Cortex of kidney (tissue), 1 donor: ENCODE measurements around the gene STK4.

ENCODE experiments used
- DNase-seq: peaks from one replicate; lab custom pipeline; 2025; lab: John Stamatoyannopoulos, UW

The STK4 gene

DNA sequence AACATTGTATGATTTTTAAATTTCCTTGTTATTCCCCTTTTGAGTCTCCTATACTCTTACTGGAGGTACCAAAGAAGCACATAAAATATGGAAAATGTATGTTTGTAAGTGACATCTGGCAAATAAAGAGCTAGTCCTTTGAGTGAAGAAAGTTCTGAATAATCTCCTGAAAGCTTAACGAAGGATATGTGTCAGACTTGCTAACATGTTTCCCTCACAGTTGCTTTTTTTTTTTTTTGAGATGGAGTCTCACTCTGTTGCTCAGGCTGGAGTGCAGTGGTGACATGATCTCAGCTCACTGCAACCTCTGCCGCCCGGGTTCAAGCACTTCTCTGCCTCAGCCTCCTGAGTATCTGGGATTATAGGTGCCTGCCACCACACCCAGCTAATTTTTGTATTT, 63.6 kb downstream of the STK4 start:
- DNase-seq: no peak

DNA sequence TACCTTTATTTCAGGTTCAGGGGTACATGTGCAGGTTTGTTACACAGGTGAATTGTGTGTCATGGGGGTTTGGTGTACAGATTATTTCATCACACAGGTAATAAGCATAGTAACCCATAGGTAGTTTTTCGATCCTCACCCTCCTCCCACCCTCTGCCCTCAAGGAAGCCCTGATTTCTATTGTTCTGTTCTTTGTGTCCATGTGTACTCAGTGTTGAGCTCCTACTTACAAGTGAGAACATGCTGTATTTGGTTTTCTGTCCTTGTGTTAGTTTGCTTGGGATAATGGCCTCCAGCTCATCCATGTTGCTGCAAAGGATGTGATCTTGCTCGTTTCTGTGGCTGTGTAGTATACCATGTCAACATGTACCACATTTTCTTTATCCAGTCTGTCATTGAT, 66.0 kb downstream of the STK4 start:
- no peak for DNase-seq

DNA sequence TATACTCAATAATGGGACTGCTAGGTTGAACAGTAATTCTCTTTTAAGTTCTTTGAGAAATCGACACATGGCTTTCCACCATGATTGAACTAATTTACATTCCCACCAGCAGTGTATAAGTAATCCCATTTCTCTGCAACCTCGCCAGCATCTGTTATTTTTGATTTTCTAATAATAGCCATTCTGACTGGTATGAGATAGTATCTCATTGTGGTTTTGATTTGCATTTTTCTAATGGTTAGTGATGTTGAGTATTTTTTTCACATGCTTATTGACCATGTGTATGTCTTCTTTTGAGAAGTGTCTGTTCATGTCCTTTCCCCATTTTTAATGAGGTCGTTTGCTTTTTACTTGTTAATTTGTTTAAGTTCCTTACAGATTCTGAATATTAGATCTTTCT, 66.5 kb downstream of the STK4 start:
- no peak for DNase-seq

DNA sequence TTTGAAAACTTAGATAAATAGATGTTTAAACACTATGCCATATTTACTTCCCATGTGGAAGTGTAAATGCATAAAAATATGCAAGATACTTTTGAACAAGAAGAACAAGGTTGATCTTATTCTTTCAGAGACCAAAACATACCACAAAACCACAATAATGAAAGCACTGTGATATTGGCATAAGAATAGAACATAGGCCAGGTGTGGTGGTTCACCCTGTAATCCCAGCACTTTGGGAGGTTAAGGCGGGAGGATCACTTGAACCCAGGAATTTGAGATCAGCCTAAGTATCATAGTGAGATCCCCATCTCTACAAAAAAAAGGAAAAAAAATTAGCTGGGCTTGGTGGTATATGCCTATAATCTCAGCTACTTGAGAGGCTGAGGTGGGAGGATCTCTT, 68.1 kb downstream of the STK4 start:
- DNase-seq: no peak

DNA sequence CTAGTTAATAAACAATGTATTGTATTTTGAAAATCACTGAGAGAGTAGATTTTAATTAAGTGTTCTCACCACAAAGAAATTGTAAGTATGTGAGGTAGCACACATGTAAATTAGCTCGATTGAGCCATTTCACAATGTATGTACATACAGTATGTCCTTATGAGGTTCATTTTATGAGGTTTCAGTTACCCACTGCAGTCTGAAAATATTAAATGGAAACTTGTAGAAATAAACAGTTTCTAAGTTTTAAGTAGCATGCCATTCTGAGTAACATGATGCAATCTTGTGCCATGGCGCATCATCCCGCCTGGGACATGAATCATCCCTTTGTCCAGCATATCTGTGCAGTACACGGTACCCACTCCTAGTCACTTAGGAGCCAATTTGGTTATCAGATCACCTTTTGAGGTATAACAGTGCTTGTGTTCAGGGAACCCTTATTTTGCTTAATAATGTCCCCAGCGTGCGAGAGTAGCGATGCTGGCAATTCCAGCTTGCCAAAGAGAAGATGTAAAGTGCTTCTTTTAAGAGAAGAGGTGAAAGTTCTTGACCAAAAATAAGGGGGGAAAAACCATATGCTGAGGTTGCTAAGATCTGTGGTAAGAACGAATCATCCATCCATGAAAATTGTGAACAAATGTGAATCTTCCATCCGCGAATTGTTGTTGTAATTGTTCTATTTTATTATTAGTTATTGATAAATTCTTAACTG, 69.9 kb downstream of the STK4 start:
- DNase-seq: no peak

DNA sequence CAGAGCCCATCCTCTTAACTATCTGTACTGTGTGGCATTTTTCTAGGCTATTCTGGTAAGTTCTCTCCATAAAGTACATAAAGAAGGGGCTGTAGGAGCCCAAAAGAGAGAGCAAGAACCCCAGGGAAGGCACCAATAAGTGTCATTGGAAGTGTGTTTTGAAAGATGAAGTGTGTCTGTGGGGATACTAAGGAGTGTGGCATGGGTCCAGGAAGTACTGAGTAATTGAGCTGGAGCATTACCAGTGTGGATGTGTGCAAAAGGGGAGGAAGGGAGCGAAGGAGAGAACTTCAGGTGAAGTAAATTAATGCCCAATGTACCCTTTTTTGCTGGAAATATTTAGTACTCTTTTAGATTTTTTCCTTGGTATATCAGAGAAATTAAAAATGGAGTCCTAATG, 70.7 kb downstream of the STK4 start:
- no peak for DNase-seq

DNA sequence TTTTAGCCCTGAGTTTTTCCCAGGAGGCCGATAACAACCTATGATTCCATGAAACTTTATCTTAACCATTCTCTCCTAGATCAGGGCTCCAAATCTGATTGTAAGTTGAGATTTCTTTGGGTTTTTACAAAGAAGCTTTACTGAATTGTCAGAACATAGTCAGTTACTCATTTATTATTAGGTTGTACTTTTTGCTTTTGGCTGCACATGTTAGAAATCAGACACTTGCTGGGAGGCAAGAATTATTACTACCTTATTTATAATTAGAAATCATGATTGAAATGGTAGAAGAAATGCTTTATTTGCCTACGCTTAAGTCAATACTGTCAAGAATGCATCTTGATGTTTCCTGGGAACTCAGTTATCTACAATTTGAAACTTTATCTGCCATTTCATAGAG, 71.3 kb downstream of the STK4 start:
- no peak for DNase-seq

DNA sequence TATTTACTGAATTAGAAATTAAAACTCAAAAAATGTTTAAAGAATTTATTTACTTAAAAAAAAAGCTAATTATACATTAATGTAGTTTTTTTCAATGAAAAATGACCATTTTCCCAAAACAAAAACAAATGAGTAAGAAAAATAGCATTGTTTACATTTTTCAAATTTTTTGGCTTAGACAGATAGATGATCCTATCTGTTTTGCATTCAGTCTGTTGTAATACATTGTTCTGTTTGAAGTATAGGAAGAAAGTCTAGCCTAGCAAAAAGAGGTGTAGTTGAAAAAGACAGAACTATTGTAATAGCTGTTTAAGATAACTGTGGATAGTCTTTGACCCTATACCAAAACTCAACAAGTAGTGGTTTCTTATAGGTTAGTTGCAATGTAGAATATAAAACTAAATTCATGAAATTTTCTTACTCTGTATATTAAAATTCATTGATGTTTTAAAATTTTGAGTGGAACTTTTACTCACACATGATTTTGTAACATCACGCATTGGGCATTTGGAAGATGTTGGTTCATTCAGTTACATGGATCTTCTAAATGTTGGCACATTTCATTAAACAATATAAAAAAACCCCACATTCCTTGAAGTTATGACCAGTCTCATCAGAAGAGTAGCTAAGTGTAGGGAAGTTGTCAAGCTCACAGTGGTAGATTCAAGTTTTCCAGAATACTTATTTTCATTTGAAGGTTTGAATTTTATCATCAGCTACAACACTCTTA, 72.6 kb downstream of the STK4 start:
- DNase-seq: no peak

DNA sequence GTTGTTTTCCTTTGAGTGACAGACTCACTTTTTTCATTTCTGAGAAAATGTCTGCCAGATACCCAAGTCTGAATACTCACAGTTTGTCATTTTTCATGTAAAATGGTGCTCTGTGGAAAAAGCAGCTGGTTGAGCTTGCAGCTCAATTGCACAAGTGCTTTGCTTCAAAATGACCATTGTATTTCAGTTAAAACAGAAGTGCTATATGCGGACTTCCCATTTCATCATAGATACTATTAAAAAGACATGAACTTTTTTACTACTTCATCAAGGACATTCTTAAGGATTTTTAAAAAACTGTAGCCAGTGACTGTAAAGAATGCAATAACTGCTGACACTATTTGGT, 73.1 kb downstream of the STK4 start:
- DNase-seq: no peak

DNA sequence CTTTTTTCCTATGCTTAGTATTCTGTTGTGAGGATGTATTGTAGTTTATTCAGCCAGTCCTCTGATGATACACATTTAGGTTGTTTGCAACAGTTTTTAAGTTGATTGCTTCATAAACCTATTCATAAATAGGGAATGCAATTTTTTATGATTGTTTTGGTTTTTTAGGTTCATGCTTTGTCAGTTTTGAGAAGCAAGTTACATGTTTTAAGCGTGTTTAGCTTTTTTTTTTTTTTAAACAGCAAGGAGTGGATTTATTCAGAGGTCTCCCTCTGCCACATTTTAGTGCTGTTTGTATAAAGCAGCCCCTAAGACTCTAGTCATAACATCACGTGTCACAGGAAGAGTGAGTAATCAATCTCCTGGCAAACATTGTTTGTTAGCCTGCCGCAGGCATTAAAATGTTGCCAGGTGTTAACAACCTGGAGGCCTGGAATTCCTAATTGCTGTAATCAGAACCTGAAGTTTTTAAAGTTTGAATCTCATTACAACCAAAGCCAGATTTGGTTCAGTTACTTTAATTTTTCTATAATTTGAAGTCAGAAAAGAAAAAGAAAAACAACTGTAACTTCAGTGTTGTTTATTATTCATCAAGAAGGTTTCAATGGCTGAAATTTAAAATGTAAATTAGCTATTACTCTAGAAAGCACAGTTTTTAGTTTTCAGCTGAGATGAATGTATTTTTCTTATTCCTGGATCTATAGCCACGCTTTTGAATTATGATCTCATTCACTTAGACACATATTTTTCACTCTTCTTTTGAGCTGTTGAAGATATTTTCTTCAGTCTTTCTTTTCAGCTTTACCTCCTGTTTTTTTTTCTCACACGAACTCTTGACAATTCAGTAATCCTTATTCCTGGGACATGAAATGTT, 75.4 kb downstream of the STK4 start:
- DNase-seq: no peak

DNA sequence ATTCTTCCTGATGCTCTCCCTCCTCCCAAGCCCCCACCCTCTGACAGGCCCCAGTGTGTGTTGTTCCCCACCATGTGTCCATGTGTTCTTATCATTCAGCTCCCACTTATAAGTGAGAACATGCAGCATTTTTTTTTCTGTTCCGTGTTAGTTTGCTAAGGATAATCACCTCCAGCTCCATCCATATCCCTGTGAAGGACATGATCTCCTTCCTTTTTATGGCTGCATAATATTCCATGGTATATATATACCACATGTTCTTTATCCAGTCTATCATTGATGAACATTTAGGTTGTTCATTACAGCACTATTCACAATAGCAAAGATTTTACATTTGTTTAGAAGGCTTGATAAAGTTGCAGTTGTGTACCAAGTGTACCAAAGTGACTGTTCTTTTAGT, 76.7 kb downstream of the STK4 start:
- DNase-seq: no peak

DNA sequence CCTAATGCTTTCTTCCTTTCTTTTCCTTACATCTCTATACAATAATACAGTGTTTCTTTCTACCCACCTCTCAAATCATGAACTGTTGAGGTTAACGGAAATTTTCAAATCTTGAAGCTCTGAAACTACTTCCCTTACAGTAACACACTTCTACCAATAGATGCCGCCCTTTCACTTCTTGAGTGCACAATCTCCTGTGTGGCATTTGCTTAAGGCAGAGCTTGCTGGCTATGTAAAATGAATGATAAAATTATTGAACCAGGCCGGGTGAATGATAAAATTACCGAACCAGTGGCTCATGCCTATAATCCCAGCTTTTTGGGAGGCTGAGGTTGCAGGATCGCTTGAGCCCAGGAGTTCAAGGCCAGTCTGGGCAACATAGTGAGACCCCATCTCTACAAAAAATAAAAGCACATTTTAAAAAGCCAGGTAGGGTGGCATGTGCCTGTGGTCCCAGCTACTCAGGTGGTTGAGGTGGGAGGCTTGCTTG, 77.8 kb downstream of the STK4 start:
- no peak for DNase-seq

DNA sequence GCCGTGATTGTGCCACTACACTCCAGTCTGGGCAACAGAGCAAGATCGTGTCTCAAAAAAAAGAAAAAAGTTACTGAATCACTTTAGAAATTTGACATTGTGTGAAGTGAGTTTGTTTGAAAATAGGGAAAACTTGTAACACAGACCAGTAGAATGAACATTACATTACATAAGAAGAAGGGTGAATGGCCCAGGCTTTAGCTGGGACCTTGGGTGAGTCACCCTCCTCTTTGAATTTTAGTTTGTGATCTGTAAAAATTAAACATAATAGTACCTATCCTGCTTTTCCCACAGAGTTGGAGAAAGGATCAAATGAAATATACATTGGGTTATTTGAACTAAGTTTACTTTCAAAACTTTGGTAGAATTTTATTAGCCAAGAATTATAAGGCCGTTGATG, 78.3 kb downstream of the STK4 start:
- DNase-seq: no peak

DNA sequence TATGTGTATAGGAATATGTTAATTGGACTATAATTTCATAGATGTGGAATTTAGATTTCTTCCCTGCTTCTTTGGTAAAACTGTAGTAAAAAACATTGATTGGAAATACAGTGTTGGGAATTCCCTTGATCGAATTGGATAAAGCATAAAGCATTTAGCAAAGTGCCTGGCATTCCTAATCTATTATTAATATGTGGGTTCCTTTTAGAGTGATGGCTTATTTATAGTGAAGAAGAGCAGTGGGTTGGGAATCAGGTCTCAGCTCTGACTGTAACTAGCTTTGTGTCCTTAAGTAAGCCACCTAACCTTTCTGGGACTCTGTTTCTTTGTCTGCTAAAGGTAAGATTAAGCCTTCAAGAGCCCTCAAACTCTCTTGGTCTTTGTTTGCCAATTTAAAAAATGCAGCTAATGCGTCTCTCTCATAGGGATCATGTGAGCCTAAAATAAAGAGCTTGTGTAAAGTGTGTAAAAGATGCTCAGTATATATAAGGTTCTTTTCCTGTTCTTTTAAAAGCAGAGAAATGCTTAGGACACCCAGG, 81.3 kb downstream of the STK4 start:
- no peak for DNase-seq

DNA sequence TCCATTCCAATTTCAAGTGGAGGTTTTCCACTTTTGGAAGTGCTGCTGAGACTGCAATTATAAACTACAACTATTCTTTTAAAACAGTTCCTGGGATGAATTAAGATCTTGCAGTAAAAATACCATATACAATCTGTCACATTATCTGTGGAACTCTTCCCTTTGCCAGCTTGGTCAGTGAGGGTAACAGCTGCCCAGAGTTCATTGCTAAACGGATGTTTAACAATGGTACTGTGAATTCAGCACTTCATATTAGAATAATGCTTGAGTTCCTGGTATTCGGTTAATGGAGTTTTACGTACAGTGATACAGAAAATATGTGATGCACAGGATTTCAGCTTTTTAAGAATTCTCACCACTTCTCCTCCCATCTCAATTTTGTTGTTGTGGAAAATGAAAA, 83.1 kb downstream of the STK4 start:
- no peak for DNase-seq

DNA sequence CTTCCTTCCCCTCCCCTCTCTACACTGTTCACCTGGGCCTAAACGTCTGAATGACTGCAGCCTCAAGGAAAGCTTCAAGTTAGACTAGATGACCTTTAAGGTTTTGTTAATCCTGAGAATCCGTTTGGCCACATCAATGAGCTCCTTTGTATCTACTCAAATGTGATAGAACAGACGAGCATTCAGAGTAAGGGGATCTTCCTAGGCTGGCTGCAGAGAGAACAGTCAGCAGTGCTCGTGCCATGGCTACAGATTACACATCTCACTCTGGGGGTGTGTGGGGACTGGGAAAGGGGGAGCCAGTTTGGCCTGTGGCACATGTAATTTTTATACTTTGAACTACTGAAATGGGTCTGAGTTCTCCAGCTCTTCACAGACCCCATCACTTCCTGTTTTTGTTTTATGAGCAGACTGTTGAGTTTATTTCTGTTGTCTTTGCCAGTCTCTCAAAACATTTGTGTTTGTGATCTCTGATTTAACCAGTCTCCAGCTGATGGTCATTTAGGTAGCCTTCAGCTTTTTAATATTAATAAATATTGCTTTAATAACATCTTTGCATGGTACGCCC, 83.7 kb downstream of the STK4 start:
- no peak for DNase-seq

DNA sequence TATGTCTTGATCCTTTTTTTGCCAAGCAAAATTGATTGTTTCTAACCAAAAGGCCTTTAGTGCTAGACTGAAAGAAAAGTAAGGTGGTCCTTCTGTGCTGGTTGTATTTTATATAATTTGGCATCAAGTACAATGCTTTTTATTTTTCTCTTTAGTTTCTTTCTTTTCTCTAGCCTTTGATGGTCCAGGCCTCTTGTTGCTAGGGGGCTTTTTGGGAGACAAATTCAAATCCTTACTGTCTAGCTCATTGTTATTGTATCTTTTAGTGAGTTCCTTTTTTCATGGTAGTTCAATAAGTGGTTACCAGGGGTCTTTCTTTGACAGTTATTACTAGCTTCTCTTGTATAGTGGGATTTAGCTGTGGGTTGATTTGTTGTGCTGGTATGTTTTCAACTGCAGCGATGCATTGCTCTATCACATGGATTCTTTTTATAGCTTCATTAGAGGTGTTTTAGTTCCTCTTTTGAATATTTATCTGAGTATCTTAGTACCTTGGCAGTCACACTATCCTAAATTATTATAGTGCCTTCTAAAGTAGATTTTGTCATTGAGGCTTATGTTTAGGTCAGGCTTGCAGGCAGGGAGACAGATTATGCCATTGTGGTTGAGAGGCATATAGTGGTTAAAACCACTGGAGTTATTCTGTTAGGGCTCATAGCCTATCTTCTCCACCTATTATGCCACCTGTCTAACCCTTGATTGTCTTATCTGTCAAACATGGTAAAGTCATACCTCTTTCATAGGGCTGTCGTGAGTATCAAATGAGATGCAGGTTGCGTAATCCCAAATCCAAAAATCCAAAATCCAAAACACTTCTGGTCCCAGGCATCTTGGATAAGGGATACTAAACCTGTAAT, 85.1 kb downstream of the STK4 start:
- no peak for DNase-seq

DNA sequence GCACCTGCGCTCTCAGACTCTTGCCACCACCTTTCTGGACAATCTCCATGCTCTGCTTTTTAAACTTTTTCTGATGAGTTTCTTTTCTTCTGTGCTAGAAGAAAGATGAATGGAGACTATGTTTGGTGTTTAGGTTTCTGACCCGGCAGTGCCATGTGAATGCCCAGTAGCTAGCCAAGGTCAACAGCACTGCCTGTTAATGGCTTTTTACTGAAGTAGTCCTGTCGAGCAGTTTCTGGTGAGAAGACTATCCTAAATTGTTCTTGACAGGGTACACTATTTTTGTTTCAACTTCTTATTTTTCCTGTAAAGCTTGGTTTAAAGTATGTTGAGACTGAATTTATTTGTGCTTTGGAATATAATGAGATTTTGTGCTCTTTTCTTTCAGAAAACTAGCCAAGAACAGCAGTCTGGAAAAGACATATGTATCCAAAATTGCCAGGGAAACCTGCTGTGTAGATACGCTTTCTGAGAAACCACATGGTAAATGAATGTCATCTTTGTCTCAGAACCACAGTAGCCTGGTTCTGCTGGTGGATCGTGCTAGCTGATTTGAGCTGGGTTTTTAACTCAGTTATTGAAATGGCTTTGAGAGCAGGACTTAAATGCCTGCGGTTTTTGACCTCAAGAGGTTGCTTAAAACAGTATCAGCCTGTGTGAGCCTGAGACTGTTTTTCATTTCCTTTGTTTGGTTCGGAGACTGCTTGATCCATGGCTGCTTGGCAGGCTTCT, 86.6 kb downstream of the STK4 start:
- DNase-seq: no peak

DNA sequence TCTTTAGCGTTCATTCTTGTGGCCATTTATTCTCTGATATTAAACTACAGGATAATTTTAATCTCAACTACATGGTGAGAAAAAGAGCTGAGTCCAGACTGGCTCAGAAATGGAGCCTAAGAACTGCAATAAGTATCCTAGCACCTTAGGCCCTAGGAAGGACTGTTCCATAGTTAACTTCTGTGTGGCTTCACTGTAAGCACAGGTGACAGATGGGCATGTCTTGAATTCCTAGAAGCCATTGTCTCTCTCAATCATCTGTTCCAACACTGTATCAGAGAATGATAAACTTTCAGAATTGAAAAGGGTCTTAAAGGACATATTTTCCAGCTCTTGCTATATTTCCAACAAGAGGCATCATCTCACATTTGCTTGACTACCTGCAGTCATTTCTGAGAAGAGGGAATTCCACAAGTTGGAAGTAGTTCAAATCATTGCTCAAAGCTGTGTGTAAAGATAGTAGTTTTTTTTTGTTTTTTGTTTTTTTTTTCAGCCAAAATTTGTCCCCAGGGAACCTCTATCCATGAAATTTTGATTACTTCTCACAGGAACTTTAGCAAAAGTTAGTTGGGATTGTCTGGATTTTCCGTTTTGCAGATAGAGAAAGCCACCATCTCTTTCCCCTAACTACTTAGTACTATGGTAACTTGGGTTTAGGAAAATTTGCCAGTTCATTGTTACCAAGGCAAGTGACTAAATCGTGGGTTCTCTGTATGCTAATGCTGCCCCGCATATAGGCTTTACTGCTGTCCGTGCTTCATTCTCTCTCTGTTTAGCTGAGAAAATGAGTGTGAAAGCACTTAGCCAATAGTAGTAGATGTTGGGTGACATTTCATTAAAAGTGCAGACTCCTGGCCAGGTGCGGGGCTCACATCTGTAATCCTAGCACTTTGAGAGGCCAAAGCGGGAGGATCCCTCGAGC, 87.4 kb downstream of the STK4 start:
- DNase-seq: no peak
